Amniotic stem cell (primary cell): ENCODE results near the gene COL6A1.

ENCODE experiments used
- DNase-seq: peaks from one replicate; lab custom pipeline; 2025; lab: John Stamatoyannopoulos, UW

The COL6A1 gene

DNA sequence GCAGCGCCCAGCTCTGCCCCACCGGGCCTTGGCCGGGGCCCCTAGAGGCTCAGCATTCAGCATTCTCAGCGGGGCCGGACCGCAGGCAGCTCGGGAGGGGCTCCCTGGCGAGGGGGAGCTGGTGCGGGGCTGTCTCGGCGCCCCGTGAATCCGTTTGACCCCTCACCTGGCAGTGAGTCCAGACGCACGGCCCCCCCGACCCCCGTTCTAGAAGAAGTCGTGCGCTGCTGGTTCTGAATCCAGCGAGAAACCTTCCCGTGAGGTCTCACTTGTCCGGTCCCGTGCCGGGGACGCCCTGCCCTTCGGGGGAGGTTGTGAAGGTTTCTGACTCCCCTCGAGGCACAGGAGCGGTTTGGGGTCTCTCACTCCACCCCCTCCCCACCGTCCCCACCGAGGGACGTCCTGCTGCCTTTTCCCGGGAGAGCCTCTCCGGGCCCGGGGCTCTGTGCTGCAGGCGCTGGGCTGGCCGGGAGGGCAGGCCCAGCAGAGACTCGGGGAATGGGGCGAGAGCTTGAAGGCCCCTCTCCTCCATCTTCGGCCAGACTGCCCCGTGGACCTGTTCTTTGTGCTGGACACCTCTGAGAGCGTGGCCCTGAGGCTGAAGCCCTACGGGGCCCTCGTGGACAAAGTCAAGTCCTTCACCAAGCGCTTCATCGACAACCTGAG is 655 bp downstream of the COL6A1 start:
- DNase-seq, result no peak

DNA sequence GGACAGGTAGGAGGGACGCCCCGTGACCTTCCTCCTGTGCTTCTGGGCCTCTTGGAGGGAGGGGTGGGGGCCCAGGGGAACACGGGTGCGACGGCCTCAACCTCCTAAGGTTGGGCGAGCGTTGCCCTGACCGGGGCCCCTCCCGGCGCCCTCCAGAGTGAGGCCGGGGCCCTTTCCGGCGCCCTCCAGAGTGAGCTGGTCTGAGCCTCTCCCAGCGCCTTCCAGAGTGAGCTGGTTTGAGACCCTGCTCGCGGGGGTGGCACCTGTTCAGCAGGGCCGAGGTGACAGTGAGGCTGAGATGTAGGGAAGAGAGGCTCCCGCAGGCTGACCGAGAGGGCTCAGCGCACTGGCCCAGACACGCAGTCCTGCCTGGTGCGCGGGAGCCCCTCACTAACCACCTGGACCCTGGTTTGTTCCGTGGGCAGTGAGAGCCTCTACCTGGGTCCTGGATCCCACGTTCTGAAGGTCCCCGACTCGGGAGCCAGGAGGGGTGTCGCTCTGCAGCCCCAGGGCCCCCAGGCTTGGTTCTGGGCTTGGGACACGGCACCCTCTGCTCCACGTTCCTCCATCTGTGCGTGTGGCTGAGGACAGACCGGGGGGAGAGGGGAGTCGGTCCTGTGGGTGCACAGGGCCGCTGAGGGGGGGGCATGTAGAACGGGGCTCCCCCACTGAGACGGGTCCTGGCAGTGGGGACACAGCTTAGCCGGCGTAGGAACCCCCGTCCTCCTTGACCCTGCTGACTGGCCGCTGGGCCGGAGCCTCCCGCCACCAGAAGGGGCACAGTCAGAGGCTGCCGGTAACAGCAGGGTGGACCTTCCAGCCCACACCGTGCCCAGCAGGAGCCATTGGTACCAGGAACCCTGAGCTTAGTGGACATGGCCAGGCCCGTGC is 1.4 kb downstream of the COL6A1 start:
- DNase-seq, result no peak

DNA sequence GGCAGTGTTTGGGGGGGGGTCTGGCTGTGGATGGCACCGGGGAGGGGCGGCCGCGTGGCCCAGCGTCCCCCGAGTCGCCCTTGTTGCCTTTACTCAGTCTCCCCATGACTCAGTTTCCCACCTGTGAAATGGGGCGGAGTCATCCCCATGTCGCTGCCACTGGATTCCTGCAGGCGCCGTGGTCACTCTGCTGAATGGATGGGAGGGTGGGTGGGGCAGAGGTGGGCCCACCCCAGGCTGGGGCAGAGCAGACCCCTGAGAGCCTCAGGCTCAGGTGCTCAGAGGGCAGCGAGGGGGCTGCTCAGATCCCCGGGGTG is 2.0 kb downstream of the COL6A1 start:
- DNase-seq, result no peak

DNA sequence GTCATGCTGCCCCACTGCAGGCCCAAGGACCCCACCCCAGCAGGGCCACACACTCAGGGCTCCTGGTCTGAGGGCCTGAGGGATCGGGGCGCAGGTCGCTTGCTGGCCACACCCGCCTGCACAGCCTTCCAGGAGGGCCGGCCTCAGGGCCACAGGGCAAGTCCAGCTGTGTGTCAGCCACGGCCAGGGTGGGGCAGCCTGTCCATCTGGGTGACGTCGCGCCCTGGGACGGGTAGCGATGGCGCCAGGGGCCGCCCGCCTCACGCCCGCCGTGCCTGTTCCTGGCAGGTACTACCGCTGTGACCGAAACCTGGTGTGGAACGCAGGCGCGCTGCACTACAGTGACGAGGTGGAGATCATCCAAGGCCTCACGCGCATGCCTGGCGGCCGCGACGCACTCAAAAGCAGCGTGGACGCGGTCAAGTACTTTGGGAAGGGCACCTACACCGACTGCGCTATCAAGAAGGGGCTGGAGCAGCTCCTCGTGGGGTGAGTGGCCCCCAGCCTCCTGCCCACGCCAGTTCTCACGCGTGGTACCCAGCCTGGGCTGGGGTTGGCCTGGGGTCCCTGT is 2.5 kb downstream of the COL6A1 start:
- no peak for DNase-seq

DNA sequence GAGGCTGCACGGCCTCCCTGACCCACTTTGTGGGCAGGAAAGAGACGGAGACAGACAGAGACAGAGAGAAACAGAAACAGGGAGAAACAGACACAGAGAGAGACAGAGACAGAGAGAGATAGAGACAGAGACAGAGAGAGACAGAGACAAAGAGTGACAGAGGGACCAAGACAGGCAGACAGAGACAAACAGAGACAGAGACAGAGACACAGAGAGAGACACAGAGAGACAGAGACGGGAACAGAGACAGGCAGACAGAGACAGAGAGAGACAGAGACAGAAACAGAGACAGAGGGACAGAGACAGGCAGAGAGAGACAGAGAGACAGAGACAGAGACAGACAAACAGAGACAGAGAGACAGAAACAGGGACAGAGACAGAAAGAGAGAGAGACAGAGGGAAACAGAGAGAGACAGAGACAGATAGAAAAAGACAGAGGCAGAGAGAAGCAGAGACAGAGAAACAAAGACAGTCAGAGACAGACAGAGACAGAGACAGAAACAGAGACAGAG is 3.1 kb downstream of the COL6A1 start:
- DNase-seq, result no peak

DNA sequence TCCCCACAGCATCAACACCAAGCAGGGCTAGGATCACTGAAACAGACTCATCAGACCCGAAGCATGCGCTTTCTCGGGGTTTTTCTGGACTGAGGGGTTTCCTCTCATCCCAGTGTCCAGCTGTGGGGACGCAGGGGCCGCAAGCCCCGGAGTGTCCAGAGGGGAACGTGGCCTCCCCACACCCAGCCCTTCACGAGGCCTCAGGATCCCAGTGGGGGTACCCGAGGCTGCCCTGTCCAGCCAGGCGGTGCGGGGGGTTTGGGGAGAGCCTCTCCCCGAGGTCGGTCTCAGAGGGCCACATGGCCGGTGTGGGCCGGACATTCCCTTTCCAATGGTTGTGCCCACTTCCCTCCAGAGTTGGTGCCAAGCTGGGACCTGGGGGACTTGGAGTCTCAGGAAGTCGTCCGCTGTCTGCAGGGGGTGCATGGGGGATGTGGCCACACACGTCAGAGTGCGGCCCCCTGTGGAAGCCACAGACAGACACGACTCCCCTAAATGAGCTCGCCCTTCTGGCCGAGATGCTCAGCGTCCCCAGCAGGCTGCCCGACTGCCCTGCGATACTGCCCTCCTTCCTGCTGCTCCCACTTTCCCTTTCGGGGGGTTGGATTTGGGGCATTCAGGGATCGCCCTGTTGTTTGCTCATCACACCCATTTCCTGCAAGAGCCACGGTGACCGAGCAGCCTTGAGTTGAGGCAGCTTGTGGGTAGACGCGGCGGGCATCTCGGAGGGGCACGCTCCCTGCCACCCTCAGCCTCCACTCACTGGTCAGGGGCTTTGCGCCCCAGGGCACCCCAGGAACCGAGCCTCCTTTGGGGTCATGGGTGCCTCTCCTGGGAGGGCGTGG is 4.1 kb downstream of the COL6A1 start:
- DNase-seq, result no peak

DNA sequence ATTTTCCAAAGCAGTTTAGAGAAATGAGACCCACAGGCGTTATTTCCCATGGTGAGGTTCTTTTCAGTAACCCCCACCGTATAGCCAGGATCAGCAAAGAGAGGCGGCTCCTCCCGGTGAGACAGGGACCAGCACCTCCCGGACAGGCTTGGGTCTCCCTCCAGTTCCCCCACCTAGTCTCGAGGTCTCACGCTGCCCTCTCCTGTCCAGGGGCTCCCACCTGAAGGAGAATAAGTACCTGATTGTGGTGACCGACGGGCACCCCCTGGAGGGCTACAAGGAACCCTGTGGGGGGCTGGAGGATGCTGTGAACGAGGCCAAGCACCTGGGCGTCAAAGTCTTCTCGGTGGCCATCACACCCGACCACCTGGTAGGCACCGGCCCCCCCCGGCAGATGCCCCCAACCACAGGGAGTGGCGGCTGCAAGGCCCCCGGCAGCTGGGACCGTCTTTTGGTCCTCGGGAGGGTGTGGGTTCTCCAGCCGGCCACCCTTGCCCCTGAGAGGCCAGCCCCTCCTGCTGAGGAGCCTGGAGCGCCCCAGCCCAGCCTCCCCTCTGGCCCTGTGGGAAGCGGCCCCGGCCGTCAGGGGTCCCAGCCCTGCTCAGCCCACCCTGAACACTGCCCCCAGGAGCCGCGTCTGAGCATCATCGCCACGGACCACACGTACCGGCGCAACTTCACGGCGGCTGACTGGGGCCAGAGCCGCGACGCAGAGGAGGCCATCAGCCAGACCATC is 4.9 kb downstream of the COL6A1 start:
- no peak for DNase-seq

DNA sequence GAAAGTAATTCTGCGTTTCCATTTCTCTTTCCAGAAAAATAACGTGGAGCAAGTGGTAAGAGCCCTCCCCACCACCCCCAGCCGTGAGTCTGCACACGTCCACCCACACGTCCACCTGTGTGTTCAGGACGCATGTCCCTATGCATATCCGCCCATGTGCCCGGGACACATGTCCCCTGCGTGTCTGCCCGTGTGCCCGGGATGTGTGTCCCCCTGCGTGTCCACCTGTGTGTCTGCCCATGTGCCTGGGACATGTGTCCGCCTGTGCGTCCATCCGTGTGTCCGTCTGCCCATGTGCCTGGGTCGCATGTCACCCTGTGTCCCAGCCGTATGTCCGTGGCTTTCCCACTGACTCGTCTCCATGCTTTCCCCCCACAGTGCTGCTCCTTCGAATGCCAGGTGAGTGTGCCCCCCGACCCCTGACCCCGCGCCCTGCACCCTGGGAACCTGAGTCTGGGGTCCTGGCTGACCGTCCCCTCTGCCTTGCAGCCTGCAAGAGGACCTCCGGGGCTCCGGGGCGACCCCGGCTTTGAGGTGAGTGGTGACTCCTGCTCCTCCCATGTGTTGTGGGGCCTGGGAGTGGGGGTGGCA is 5.6 kb downstream of the COL6A1 start:
- no peak for DNase-seq

DNA sequence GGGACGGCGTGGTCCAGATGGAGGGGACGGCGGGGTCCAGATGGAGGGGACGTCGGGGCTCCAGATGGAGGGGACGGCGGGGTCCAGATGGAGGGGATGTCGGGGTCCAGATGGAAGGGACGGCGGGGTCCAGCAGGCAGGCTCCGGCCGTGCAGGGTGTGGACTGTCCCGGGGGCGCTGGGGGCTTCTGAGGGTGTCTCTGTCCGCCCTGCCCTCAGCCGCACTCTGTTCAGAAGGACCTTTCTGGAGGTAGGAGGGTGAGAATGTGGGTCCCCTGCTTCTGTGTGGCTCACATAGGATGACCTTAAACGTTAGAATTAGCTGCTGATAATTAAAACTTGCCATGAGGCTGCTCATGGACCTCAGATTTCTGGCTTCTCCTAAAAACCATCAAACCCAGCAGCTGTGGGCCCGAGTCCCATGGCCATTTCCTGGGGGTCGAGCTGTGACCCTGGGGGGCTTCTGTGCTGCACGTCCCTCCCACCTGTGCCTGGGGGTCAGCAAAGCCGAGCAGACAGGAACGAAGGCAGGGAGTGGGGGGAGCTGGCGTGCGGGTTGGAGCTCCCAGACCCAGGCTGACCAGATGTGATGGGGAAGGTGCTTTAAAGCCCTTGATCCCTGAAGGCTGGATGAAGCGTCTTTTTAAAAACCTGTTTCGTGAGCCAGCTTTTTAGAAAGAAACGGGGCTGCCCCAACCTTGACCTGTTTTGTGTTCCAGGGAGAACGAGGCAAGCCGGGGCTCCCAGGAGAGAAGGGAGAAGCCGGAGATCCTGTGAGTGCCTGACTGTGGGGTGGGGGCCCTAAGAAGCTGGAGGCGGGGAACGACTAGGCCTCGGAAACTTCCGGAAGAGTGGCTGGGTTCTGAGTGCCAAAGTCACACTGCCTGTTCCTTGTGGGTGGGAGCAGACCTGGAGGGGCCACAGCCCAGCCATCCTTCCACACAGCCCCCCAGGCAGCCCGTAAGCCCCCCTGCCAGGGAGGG is 7.1 kb downstream of the COL6A1 start:
- DNase-seq, result no peak

DNA sequence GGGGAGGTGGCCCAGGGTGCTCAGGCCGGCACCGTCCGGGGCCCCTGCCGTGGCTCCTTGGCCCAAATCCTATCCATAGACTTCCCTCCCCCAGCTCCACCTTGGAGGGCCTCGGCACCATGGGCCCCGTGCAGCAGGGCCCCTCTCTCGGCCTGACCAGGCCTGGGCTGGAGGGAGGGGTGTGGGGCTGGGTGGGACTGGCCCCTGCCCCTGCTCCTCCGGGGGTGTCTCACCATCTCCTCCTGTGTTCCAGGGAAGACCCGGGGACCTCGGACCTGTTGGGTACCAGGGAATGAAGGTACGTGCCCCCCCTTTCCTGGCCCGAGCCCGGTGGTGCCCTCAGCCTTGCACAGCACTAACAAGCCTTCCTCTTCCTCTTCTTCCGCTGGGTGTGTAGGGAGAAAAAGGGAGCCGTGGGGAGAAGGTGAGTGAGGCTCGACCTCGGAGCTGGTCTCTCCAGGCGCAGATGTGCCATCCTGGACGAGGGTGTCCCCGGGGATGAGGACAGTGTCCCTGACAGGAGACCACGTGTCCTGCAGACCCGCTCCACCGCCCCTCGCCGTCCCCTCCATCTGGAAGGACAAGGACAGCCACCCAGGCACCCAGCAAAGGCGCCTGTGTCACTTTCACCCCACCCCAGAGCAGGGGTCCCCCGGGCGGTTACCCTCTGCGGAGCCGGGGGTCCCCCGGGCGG is 7.9 kb downstream of the COL6A1 start:
- no peak for DNase-seq

DNA sequence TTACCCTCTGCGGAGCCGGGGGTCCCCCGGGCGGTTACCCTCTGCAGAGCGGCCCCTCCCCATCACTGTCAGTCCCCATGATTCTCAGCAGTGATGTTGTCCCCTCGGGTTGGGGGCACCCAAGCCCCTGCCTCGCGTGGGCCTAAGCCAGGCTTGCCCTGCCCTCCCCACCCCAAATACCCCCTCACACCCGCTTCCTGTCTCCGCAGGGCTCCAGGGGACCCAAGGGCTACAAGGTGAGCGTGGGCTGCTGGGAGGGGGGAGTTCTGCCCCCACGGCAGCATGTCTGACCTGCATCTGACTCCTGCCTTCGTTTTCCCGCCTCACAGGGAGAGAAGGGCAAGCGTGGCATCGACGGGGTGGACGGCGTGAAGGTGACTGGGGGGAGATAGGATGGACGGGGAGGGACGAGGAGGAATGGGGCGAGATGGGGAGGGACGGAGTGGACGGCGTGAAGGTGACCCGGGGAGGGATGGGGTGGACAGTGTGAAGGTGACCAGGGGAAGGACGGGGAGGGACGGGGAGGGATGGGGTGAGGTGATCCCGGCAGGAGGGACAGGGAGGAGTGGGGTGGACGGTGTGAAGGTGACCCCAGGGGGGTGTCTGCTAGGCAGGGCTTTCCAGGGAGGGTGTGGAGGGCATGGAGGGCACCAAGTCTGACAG is 8.6 kb downstream of the COL6A1 start:
- DNase-seq, result no peak

DNA sequence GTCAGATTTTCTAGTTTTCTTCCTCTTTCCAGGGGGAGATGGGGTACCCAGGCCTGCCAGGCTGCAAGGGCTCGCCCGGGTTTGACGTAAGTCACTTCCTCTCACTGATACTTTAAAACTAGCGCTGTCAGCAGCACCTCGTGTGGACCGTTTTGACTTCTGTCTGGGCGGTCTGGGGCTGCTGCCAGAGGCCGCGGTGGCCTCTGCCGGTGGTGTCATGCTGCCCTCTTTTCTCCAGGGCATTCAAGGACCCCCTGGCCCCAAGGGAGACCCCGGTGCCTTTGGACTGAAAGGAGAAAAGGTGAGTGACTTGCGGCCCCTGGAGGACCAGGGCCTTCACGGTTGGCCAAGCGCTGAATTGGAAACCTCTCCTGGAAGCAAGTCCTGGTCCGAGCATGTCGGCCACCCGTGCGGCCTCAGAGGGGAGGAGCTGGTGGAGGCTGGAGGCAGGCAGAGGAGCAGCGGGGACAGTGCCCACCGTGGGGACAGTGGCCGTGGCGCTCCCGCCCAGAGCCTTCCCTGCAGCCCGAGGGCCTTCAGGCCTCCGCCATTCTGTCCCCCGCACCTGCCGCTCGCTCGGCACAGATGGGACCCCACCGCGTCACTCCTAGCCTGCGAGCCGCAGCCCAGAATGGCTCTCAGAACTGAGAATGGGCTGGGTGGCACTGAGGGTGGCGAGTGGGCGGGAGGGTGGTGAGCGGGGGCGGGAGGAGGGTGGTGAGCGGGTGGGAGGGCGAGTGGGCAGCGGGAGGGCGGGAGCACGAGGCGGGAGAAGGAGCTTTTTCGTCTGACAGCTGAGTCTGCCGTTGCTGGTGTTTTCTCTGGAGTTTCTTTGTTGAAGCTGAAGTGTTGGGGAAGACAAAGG is 9.4 kb downstream of the COL6A1 start:
- no peak for DNase-seq

DNA sequence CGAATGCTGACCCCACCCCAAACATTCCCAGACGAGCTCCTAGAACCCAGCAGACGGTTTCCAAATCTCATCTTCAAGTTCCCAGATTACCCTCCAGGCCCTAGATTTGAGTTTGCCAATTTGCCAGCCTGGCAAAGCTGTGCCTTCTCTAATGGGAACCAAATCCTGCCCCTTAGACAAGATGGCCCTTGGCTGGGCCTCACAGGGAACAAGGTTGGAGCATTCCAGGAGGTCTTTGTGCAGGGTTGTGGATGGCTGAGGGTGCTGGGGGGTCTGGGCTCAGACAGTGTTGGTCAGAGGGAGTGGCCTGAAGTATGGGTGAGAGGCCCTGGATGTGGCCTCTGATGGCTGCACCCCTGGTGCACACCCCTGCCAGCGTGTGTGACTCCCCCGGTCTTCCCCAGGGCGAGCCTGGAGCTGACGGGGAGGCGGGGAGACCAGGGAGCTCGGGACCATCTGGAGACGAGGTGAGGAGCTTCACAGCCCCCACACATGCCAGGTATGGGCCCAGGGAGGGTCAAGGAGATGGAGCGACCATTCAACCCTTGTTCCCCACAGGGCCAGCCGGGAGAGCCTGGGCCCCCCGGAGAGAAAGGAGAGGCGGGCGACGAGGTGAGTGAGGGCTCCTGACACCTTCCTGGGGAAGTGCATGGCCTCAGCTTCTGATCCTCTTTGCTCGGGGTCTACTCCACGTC is 10.2 kb downstream of the COL6A1 start:
- no peak for DNase-seq

DNA sequence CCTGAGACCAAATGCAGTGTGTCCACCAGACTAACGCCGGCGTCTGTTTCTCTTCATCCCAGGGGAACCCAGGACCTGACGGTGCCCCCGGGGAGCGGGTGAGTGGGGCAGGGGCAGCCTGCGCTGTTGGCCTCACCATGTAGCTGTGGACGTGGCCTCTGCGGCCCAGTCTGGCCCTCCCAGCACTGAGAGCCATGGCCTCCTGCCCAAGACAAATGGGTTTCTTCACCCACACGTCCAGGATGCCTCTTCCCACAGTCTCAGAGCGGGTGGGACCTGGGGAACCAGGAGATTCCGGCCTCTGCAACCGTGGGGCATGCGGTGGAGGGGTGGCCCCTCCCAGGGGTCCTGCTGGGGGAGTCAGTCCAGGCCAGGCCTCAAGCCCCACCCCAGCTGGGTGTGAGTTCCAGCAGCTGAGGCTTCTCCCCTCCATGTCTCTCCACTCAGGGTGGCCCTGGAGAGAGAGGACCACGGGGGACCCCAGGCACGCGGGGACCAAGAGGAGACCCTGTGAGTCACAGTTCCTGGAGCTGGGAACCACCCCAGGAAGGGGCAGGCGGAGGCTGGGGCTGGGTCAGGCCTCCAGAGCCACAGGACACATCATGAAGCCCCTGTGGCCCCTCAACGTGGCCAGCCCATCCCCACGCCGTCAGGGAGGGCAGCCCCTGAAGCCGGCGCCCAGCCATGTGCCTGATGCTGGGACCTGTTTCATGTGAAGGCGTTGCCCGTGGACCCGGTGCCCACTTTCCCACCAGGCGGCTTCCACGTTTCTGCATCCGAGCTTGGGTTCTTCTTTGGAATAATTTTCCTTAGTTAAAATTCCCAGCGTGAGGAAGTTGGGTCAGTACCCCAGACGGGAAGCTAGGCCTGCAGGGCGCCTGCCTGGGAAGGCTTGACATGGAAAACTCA is 11.0 kb downstream of the COL6A1 start:
- DNase-seq, result no peak

DNA sequence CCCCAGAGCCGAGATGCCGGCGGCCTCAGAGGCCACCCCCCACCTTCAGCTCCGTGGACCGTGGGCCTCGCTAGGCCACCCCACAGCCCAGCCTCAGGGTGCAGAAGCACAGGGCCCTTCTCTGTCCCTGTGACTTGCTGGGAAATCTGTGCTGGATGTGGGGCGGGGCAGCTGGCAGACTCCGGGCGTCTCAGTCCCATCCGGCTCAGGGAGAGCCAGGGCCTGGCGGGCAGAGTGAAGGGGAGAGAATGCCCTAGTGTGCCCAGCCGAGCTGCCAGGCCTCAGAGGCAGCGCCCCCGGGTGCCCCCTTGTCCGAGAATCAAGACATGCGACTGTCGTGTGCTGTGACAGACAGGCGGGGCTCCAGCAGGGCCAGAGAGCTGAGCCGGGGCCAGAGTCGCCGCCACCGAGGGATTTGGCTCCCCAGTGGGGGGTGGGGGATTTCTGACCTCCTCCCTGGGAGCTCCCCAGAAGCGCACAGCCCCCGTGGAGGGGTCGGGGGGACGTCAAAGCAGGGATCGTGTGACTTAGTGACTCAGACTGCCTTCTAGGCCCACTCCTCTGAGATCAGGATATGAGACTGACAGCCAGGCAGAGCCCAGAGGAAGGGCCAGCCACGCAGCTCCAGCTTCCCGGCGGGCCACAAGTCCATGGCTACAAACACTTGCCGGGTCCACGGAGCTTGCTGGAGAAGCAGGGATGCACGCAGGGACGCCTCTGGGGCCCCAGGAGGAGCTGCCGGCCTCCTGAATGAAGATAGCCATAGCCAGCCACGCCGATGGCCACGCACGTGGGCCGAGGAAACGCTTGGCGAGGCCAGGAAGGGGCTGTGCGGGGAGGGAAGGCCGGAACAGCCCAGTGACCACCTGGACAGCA is 11.9 kb downstream of the COL6A1 start:
- DNase-seq, result no peak
